Muscle layer of colon (tissue), 2 donors: ENCODE measurements around the gene DHRSX.
"Not testable (repeated sequence)": the region's sequence is repeated elsewhere in the genome, so short reads cannot be mapped to it uniquely, and the experiment has no call there.

ENCODE experiments used
- H3K27ac ChIP-seq: one replicate; pipeline ENCODE4 v1.7.0; 2013; ENCODE audit warnings: low read depth, mild to moderate bottlenecking, low read length, moderate library complexity
- H3K27me3 ChIP-seq, 2 donors: one replicate each; pipeline ENCODE4 v1.7.0; 2013; ENCODE audit warnings: low read length in 2 of 2, mild to moderate bottlenecking in 2 of 2; ENCODE audit not compliant: insufficient read depth in 2 of 2, control insufficient read depth in 1 of 2
- H3K36me3 ChIP-seq: one replicate; pipeline ENCODE4 v1.7.0; 2013; ENCODE audit warnings: mild to moderate bottlenecking, low read length; ENCODE audit not compliant: insufficient read depth
- H3K4me1 ChIP-seq: one replicate; pipeline ENCODE4 v1.7.0; 2013; ENCODE audit warnings: mild to moderate bottlenecking, low read length; ENCODE audit not compliant: insufficient read depth
- H3K4me3 ChIP-seq, 2 donors: one replicate each; pipeline ENCODE4 v1.7.0; 2013; ENCODE audit warnings: low read length in 2 of 2, low read depth in 1 of 2, mild to moderate bottlenecking in 1 of 2, moderate library complexity in 1 of 2
- H3K9ac ChIP-seq: one replicate; pipeline ENCODE4 v1.7.0; 2013; ENCODE audit warnings: low read length
- H3K9me3 ChIP-seq: one replicate; pipeline ENCODE4 v1.7.0; 2013; ENCODE audit warnings: mild to moderate bottlenecking, low read length
- donor health status: abdominal sarcoma.
- donor health status: Adenocarcinoma of cecum.

DHRSX gene

GRCh38 chrX:2395261-2395992, 105.3 kb downstream of the DHRSX start:
- H3K9me3 ChIP-seq, result peaks cover 5% of the 10 kb centered on the region
- H3K27me3 ChIP-seq, result no peaks in the 10 kb centered on the region
- no peaks in the 10 kb centered on the region for H3K4me1 ChIP-seq
- H3K27ac ChIP-seq, result no peak overlapping the region
- no peak overlapping the region for H3K4me3 ChIP-seq
- no peak overlapping the region for H3K9ac ChIP-seq
- H3K36me3 ChIP-seq, result peaks cover 8% of the 10 kb centered on the region

GRCh38 chrX:2391869-2392606, 108.7 kb downstream of the DHRSX start:
- Histone ChIP-seq H3K9me3 (peaks cover 5% of the 10 kb centered on the region), H3K36me3 (peaks cover 8% of the 10 kb centered on the region), H3K9ac (no peak overlapping the region), H3K27ac (no peak overlapping the region), H3K4me3 (no peak overlapping the region), H3K4me1 (no peaks in the 10 kb centered on the region), H3K27me3 (no peaks in the 10 kb centered on the region)

GRCh38 chrX:2390754-2391153, 110.0 kb downstream of the DHRSX start:
- peaks cover 8% of the 10 kb centered on the region for H3K36me3 ChIP-seq
- no peaks in the 10 kb centered on the region for H3K27me3 ChIP-seq
- H3K9me3 ChIP-seq, result peaks cover 5% of the 10 kb centered on the region
- H3K27ac ChIP-seq, result no peak overlapping the region
- H3K4me1 ChIP-seq, result no peaks in the 10 kb centered on the region
- H3K9ac ChIP-seq, result no peak overlapping the region
- no peak overlapping the region for H3K4me3 ChIP-seq

GRCh38 chrX:2389731-2390130, 111.0 kb downstream of the DHRSX start:
- not testable (repeated sequence) for H3K36me3 ChIP-seq, H3K4me3 ChIP-seq, H3K9ac ChIP-seq, H3K27ac ChIP-seq, H3K4me1 ChIP-seq, H3K9me3 ChIP-seq, H3K27me3 ChIP-seq

GRCh38 chrX:2389324-2389723, 111.5 kb downstream of the DHRSX start:
- Histone ChIP-seq H3K27ac (no peak overlapping the region), H3K27me3 (no peaks in the 10 kb centered on the region), H3K4me1 (no peaks in the 10 kb centered on the region), H3K9me3 (peaks cover 5% of the 10 kb centered on the region), H3K9ac (no peak overlapping the region), H3K36me3 (peaks cover 8% of the 10 kb centered on the region), H3K4me3 (no peak overlapping the region)

- Histone ChIP-seq H3K9me3 (peaks cover 5% of the 10 kb centered on the region), H3K27me3 (no peaks in the 10 kb centered on the region), H3K4me3 (no peak overlapping the region), H3K27ac (no peak overlapping the region), H3K36me3 (peaks cover 8% of the 10 kb centered on the region), H3K4me1 (no peaks in the 10 kb centered on the region), H3K9ac (no peak overlapping the region)
Measured at GRCh38 chrX:2388669-2389068, 112.1 kb downstream of the DHRSX start.

GRCh38 chrX:2387614-2388239, 113.0 kb downstream of the DHRSX start:
- no peaks in the 10 kb centered on the region for H3K27me3 ChIP-seq
- H3K9me3 ChIP-seq, result peaks cover 5% of the 10 kb centered on the region
- H3K9ac ChIP-seq, result no peak overlapping the region
- H3K4me1 ChIP-seq, result no peaks in the 10 kb centered on the region
- H3K27ac ChIP-seq, result no peak overlapping the region
- no peak overlapping the region for H3K4me3 ChIP-seq
- peaks cover 8% of the 10 kb centered on the region for H3K36me3 ChIP-seq

GRCh38 chrX:2385224-2385623, 115.6 kb downstream of the DHRSX start:
- no peaks in the 10 kb centered on the region for H3K4me1 ChIP-seq

GRCh38 chrX:2384486-2384885, 116.3 kb downstream of the DHRSX start:
- Histone ChIP-seq H3K27me3 (no peaks in the 10 kb centered on the region), H3K9me3 (no peaks in the 10 kb centered on the region), H3K9ac (no peak overlapping the region), H3K36me3 (no peaks in the 10 kb centered on the region), H3K4me3 (no peak overlapping the region), H3K27ac (no peak overlapping the region), H3K4me1 (no peaks in the 10 kb centered on the region)

More at GRCh38 chrX:2385224-2385623, 115.6 kb downstream of the DHRSX start:
- Histone ChIP-seq H3K36me3 (no peaks in the 10 kb centered on the region), H3K27ac (no peak overlapping the region), H3K4me3 (no peak overlapping the region), H3K27me3 (no peaks in the 10 kb centered on the region), H3K9ac (no peak overlapping the region), H3K9me3 (no peaks in the 10 kb centered on the region)

- Histone ChIP-seq H3K4me1 (no peaks in the 10 kb centered on the region), H3K36me3 (no peaks in the 10 kb centered on the region), H3K4me3 (no peak overlapping the region), H3K9me3 (no peaks in the 10 kb centered on the region), H3K27ac (no peak overlapping the region), H3K9ac (no peak overlapping the region), H3K27me3 (no peaks in the 10 kb centered on the region)
Measured at GRCh38 chrX:2383735-2384134, 117.0 kb downstream of the DHRSX start.

- Histone ChIP-seq H3K36me3 (no peaks in the 10 kb centered on the region), H3K27ac (no peak overlapping the region), H3K9me3 (no peaks in the 10 kb centered on the region), H3K4me1 (no peaks in the 10 kb centered on the region), H3K4me3 (no peak overlapping the region), H3K27me3 (no peaks in the 10 kb centered on the region), H3K9ac (no peak overlapping the region)
Measured at GRCh38 chrX:2383144-2383543, 117.6 kb downstream of the DHRSX start.
